Measurements from ENCODE around the gene CLC.

The CLC gene

GRCh38 chr19:39759457-39760184 lies 21.8 kb upstream of the CLC start:
- ChIA-PET POLR2A (ENCODE audit: low non-redundant PET) (no interaction called here), CTCF (no interaction called here)
- H3K27ac ChIP-seq, result no peak overlapping the region
- TF ChIP-seq, protein P1, sequence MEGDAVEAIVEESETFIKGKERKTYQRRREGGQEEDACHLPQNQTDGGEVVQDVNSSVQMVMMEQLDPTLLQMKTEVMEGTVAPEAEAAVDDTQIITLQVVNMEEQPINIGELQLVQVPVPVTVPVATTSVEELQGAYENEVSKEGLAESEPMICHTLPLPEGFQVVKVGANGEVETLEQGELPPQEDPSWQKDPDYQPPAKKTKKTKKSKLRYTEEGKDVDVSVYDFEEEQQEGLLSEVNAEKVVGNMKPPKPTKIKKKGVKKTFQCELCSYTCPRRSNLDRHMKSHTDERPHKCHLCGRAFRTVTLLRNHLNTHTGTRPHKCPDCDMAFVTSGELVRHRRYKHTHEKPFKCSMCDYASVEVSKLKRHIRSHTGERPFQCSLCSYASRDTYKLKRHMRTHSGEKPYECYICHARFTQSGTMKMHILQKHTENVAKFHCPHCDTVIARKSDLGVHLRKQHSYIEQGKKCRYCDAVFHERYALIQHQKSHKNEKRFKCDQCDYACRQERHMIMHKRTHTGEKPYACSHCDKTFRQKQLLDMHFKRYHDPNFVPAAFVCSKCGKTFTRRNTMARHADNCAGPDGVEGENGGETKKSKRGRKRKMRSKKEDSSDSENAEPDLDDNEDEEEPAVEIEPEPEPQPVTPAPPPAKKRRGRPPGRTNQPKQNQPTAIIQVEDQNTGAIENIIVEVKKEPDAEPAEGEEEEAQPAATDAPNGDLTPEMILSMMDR (conservative IDR thresholded peaks at IDR 0.05; ENCODE audit: low read depth), result no peak
- no peak for DNase-seq (ENCODE audit: low spot score)

GRCh38 chr19:39754971-39755370 lies 17.1 kb upstream of the CLC start:
- no peak overlapping the region for H3K27ac ChIP-seq
- ChIA-PET POLR2A (ENCODE audit: low non-redundant PET) (no interaction called here), CTCF (no interaction called here)
- no peak for DNase-seq (ENCODE audit: low spot score)
- TF ChIP-seq, protein P1 (conservative IDR thresholded peaks at IDR 0.05; ENCODE audit: low read depth), result no peak

GRCh38 chr19:39754544-39754943 lies 16.7 kb upstream of the CLC start:
- POLR2A ChIA-PET (ENCODE audit: low non-redundant PET), result no interaction called here
- DNase-seq (ENCODE audit: low spot score), result no peak
- CTCF ChIA-PET, result no interaction called here
- no peak overlapping the region for H3K27ac ChIP-seq
- TF ChIP-seq, protein P1 (conservative IDR thresholded peaks at IDR 0.05; ENCODE audit: low read depth), result no peak

DNA sequence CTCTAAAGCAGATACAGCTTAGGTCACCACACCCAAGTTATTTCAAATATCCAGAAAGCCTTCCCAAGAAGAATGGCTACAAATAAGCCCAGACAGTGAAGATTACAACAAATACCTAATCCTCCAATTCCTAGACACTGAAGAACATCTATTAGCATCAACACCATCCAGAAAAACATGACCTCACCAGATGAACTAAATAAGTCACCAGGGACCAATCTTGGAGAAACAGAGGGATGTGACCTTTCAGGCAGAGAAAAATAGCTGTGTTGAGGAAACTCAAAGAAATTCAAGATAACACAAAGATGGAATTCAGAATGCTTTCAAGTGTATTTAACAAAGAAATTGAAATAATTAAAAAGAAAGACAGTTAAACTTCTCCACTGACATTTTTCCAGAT lies 15.0 kb upstream of the CLC start:
- TF ChIP-seq, protein P1 (conservative IDR thresholded peaks at IDR 0.05; ENCODE audit: low read depth), result no peak

DNA sequence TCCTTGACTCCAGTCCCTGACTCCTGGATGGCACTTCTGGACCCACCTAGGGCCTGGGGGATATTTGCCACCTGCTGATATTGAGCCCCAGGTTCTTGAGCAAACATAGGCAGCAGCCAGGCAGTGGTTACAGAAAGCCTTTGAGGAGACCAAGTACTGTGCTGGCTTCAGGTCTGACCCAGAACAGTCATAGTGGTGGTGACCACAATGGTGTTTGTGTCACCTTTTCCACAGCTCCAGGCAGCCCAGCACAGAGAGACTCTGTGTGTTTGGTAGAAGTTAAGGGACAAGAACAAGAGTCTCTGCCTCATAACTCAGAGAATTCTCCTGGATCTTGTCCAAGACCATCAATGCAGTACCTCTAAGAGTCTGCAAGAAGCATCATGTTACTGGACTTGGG lies 14.6 kb upstream of the CLC start:
- no peak for DNase-seq (ENCODE audit: low spot score)
- POLR2A ChIA-PET (ENCODE audit: low non-redundant PET), result no interaction called here
- TF ChIP-seq, protein P1 (conservative IDR thresholded peaks at IDR 0.05; ENCODE audit: low read depth), result no peak
- CTCF ChIA-PET, result no interaction called here
- H3K27ac ChIP-seq, result no peak overlapping the region

More for the DNA sequence above, 15.0 kb upstream of the CLC start:
- ChIA-PET POLR2A (ENCODE audit: low non-redundant PET) (no interaction called here), CTCF (no interaction called here)
- DNase-seq (ENCODE audit: low spot score), result no peak
- no peak overlapping the region for H3K27ac ChIP-seq

DNA sequence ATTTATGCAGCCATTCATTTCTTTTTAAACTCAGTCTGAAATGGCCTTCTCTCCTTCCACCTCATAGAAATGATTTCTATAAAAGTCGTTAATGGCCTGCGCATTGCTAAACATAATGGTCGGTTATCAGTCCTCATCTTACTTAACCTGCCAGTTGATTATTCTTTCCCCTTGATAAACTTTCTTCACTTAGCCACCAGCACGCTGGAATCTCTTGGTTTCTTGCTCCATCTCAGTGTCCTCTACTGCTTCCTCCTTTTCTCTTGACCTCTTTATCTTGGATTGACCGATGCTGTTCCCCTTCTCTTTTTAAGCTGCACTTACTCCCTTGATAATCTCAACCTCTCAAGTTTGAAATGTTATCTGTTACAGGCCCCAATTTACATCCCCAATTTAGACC lies 12.2 kb upstream of the CLC start:
- ChIA-PET POLR2A (ENCODE audit: low non-redundant PET) (no interaction called here), CTCF (no interaction called here)

More for the DNA sequence above, 12.2 kb upstream of the CLC start:
- DNase-seq (ENCODE audit: low spot score), result no peak
- no peak overlapping the region for H3K27ac ChIP-seq
- TF ChIP-seq, protein P1 (conservative IDR thresholded peaks at IDR 0.05; ENCODE audit: low read depth), result no peak

All from RWPE1 (cell line).